Measurements from ENCODE around the gene WDR54.

- TF ChIP-seq POLR2A (IDR thresholded peaks at IDR 0.05; ENCODE audit: low read length) (no peak), GATA1 (IDR thresholded peaks at IDR 0.05; ENCODE audit: low read depth, low read length) (no peak)
Measured at GRCh38 chr2:74385396-74385795, 36.1 kb upstream of the WDR54 start.

All from erythroblast (primary cell).